ENCODE results near the gene EPX.

GRCh38 chr17:58245428-58246103 lies 53.0 kb downstream of the EPX start:
- TF ChIP-seq CTCF (conservative IDR thresholded peaks at IDR 0.05 in 1 of 2, IDR thresholded peaks at IDR 0.05 in 1 of 2; ENCODE audit: extremely low read depth in 1 of 2, insufficient read depth in 1 of 2, low read depth in 1 of 2, low read length in 2 of 2) (no peak), EZH2 (IDR thresholded peaks at IDR 0.05; ENCODE audit: borderline replicate concordance, low read length) (no peak)
